IgD-negative memory B cell (primary cell): ENCODE results near the gene TADA3. TPM values are rescaled to one million over a fixed set of nuclear protein-coding genes. Genes with fewer than 3 reads are reported as not detected.

Source experiments
- H3K27ac Mint-ChIP-seq, 3 donors: one replicate each; pipeline ENCODE4 v1.8.0; 2020 to 2022; ENCODE audit warnings: mild to moderate bottlenecking in 3 of 3, mixed read lengths in 3 of 3, moderate library complexity in 1 of 3
- H3K27me3 Mint-ChIP-seq: one replicate; pipeline ENCODE4 v1.8.0; 2021; ENCODE audit warnings: mixed read lengths
- H3K36me3 Mint-ChIP-seq: one replicate; pipeline ENCODE4 v1.8.0; 2020; ENCODE audit warnings: mild to moderate bottlenecking, mixed read lengths
- H3K4me1 Mint-ChIP-seq, 3 donors: one replicate each; pipeline ENCODE4 v1.8.0; 2020 to 2022; ENCODE audit warnings: mixed read lengths in 3 of 3, mild to moderate bottlenecking in 1 of 3
- H3K4me3 Mint-ChIP-seq, 4 donors: one replicate each; pipeline ENCODE4 v1.8.0; 2020 to 2022; ENCODE audit warnings: mild to moderate bottlenecking in 4 of 4, mixed read lengths in 4 of 4, moderate library complexity in 3 of 4
- H3K9me3 Mint-ChIP-seq, 3 donors: one replicate each; pipeline ENCODE4 v1.8.0; 2020 to 2021; ENCODE audit warnings: mixed read lengths in 3 of 3, mild to moderate bottlenecking in 1 of 3
- polyA plus RNA-seq: library from polyadenylated mRNA; unstranded; fragments of 300-500 nt; fragmentation: Illumina TruSeq; gene quantifications from one replicate; pipeline ENCODE4 v1.2.3, GENCODE V29; 2021

The TADA3 gene, protein sequence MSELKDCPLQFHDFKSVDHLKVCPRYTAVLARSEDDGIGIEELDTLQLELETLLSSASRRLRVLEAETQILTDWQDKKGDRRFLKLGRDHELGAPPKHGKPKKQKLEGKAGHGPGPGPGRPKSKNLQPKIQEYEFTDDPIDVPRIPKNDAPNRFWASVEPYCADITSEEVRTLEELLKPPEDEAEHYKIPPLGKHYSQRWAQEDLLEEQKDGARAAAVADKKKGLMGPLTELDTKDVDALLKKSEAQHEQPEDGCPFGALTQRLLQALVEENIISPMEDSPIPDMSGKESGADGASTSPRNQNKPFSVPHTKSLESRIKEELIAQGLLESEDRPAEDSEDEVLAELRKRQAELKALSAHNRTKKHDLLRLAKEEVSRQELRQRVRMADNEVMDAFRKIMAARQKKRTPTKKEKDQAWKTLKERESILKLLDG
- 52.6 TPM for polyA plus RNA-seq

DNA sequence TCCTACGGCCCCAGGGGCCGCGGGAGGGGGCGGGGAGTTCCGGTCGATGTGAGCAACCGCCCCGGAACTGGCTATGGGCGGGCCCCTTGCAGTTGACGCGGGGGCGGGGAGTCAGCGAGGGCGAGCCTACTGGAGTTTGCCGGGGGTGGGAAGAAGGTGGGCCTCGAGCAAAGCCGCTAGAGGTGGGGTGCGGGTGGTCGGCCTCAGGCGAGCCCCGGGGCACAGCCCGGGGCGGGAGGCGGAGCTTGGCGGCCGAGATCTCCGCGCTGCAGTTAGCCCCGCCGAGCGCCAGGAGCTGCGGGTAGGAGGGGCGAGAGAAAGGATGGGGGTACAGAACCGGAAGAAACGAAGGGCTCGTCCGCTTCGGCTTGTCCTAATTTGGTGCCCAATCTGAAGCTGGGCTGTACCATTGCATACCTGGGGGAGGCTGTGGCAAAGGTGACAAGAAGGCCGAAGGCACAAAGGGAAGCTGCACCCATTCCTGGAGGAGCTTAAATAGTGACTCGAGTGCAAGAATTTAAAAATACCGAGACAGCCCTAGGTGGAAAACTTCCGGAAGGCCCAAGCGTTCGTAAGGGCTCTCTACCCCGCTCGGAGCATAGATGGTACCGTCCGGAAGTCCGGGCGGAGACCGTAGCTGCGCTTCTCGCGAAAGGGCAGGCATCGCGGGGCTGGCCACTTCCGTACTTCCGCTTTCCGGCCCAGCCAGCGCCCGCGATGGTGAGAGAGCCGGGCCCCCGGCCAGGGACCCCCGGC is at the start of gene TADA3, which contains the start of gene ARPC4:
Gene TADA3, minus strand, starts transcription at position 69 of the 756 bp plus-strand sequence. CDS start 1,007 bp downstream, outside the sequence.
Gene ARPC4, plus strand, starts transcription at position 678 of the 756 bp plus-strand sequence. Its CDS starts 40 bp downstream, at position 718.
- Mint-ChIP-seq H3K27me3 (no peaks in the 10 kb centered on the region), H3K9me3 (no peaks in the 10 kb centered on the region), H3K27ac (peak within 1 kb of the TSS; percentile 75 to 99 (median 97)), H3K4me3 (peak within 1 kb of the TSS; percentile 78 to 97 (median 96)), H3K4me1 (peaks cover 24 to 45% (median 40%) of the 10 kb centered on the region in 3 donors), H3K36me3 (peaks cover 11% of the 10 kb centered on the region)

DNA sequence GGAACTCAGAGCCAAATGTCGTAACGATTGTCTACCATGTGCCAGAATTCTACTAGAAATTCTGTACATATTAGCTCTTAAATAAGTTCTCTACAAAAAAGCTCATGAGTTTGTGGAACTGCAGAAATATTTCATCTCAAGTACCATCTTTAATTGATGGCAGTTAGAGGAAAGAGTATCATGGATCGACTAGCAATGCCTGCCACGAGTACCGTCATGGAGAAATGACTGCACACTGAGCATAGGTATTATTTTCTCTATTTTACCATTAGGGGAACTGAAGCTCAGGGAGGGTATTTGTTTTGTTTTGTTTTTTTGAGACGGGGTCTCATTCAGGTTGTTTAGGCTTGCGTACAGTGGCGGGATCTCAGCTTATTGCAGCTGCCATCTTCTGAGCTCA is 48.7 kb upstream of the TADA3 start:
- Mint-ChIP-seq H3K36me3 (no peaks in the 10 kb centered on the region), H3K27me3 (no peaks in the 10 kb centered on the region), H3K4me3 (peak overlapping the region in 2 of 4 donors; percentile 32 to 99), H3K27ac (no peak overlapping the region), H3K4me1 (peaks cover 6 to 13% (median 9%) of the 10 kb centered on the region in 3 donors), H3K9me3 (no peaks in the 10 kb centered on the region)

DNA sequence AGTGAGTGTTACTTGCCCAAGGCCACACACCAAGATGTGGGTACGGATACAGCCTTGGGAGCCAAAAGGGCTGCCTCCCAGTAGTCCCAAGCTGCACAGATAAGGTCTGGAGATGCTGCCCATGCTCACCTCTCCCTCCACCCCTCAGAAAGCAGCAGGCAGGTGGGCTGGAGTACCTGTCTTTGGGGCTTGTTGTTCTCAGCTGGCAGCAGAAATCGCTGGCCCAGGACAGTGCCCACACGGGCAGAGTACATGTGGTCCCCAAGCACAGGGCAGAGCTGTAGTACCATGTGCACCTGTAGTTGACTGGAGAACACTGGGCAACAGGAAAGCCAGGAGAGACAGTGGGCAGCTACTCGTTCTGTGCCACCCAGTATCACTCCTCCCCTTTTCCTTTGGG is 46.6 kb upstream of the TADA3 start:
- H3K9me3 Mint-ChIP-seq, result no peaks in the 10 kb centered on the region
- H3K27ac Mint-ChIP-seq, result no peak overlapping the region
- H3K4me3 Mint-ChIP-seq, result peak overlapping the region in 1 of 4 donors; percentile 63
- H3K4me1 Mint-ChIP-seq, result peaks cover 5 to 8% (median 7%) of the 10 kb centered on the region in 3 donors
- no peaks in the 10 kb centered on the region for H3K36me3 Mint-ChIP-seq
- H3K27me3 Mint-ChIP-seq, result no peaks in the 10 kb centered on the region

DNA sequence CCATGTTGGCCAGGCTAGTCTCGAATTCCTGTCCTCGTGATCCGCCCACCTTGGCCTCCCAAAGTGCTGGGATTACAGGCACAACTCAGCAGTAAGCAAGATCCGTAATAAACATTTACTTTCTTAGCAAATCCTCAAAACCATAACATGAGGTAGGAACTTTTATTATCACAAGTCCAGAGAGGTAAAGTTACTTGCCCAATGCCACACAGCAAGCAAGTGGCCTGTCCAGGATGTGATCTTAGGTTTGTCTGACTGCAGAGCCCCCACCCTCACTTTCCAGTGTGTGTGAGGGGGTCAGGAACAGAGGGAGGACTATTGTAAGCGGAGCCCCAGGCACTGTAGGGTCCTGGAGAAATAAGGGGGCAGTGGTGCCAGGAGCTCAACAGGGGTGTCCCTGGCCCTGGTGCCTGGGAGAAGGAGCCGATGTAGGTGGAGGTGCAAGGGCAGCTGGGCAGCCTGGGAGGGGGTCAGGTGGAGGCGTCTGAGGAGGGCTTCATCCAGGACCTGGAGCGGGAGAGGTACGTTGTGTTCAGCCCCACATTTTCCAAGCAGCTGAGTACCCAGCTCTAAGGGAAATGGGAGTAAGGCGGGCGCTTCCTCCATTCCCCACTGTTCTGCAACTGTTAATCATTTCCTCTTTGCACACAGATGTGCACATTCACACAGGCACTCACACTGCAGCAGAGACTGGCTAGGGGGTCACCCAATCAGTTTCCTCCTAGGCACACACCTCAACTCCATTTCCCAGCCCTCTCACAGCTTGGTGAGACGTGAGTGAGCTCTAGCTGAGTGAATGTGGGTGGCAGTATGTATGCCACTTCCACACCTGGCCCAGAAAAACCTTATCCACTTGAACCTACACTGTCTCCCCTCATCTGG is 45.7 kb upstream of the TADA3 start:
- Mint-ChIP-seq H3K27ac (no peak overlapping the region), H3K9me3 (no peaks in the 10 kb centered on the region), H3K4me1 (peaks cover 5 to 7% (median 5%) of the 10 kb centered on the region in 3 donors), H3K36me3 (no peaks in the 10 kb centered on the region), H3K4me3 (peak overlapping the region in 1 of 4 donors; percentile 63), H3K27me3 (no peaks in the 10 kb centered on the region)

DNA sequence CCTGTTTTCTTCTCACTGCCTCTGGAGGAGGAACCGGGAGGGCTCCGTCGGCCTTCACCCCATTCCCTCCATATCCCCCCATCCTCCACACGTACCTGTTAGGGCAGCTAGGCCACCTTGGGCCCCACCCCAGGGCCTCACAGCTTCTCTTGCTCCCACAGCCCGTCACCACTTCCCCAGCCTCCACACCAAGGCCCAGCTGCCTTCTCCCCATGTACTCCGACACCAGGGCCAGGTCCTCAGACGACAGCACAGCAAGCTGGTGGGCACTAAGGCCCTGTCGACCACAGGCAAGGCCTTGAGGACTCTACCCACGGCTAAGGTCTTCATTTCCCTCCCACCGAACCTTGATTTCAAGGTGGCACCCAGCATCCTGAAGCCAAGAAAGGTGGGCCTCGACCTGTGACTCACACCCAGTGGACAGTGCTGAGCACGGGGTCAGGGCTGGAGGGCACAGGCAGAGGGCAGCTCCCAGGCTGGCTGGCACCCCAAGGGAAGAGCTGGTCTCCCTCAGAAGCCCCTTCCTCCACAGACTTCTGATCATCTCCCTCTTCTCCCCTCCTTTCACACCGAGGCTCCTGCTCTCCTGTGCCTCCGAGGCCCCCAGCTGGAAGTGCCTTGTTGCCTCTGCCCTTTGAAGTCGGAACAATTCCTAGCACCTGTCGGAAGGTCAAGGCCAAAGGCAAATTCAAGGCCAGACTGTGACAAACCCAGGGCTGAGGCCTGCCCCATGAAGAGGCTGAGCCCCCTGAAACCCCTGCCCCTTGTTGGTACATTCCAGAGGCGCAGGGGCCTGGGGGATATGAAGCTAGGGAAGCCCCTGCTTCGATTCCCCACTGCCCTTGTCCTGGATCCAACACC is 42.5 kb upstream of the TADA3 start:
- H3K27ac Mint-ChIP-seq, result no peak overlapping the region
- H3K9me3 Mint-ChIP-seq, result no peaks in the 10 kb centered on the region
- H3K4me1 Mint-ChIP-seq, result peaks cover 0 to 3% (median 2%) of the 10 kb centered on the region in 3 donors
- H3K36me3 Mint-ChIP-seq, result no peaks in the 10 kb centered on the region
- H3K27me3 Mint-ChIP-seq, result no peaks in the 10 kb centered on the region
- no peak overlapping the region for H3K4me3 Mint-ChIP-seq

DNA sequence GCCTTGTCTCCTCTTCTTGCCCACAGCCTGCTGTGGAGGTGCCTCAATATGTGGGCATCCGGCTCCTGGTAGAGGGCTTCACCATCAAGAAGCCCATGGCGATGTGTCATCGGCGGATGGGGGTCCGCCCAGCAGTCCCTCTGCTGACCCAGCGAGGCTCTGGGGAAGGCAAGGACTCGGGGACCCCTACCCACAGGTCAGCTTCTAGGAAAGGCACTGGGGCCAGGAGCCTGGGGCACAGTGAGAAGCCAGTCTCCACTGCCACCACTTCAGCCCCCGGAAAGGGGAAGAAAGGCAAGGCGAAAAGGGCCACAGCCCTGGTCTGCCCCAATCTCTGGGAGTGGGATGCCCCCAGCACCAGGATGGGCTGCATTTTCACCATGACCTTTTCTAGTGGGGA is 40.8 kb upstream of the TADA3 start:
- Mint-ChIP-seq H3K27ac (no peak overlapping the region), H3K4me1 (peaks cover 0 to 3% (median 2%) of the 10 kb centered on the region in 3 donors), H3K9me3 (no peaks in the 10 kb centered on the region), H3K27me3 (no peaks in the 10 kb centered on the region), H3K36me3 (no peaks in the 10 kb centered on the region), H3K4me3 (no peak overlapping the region)

DNA sequence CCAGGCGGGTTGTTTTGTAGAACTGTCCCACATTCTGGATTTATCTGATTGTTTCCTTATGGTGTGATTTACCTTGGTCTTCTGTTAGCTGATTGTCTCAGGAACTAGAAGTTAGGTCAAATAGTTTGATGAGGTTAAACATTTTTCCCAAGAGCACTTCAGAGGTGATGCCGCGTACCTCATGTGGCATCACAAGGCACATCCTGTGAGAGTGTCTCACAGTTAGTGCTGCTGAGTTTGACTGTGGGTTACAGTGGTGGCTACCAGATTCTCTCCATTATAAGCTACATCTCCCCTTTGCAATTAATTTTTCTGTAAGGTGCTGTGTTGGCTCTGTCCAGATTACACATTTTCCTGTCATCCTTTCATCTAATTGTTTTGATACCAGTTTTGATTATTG is 39.0 kb upstream of the TADA3 start:
- H3K9me3 Mint-ChIP-seq, result no peaks in the 10 kb centered on the region
- peaks cover 0 to 3% (median 2%) of the 10 kb centered on the region in 3 donors for H3K4me1 Mint-ChIP-seq
- H3K36me3 Mint-ChIP-seq, result no peaks in the 10 kb centered on the region
- H3K4me3 Mint-ChIP-seq, result no peak overlapping the region
- no peaks in the 10 kb centered on the region for H3K27me3 Mint-ChIP-seq
- H3K27ac Mint-ChIP-seq, result peak overlapping the region in 1 of 3 donors; percentile 62

DNA sequence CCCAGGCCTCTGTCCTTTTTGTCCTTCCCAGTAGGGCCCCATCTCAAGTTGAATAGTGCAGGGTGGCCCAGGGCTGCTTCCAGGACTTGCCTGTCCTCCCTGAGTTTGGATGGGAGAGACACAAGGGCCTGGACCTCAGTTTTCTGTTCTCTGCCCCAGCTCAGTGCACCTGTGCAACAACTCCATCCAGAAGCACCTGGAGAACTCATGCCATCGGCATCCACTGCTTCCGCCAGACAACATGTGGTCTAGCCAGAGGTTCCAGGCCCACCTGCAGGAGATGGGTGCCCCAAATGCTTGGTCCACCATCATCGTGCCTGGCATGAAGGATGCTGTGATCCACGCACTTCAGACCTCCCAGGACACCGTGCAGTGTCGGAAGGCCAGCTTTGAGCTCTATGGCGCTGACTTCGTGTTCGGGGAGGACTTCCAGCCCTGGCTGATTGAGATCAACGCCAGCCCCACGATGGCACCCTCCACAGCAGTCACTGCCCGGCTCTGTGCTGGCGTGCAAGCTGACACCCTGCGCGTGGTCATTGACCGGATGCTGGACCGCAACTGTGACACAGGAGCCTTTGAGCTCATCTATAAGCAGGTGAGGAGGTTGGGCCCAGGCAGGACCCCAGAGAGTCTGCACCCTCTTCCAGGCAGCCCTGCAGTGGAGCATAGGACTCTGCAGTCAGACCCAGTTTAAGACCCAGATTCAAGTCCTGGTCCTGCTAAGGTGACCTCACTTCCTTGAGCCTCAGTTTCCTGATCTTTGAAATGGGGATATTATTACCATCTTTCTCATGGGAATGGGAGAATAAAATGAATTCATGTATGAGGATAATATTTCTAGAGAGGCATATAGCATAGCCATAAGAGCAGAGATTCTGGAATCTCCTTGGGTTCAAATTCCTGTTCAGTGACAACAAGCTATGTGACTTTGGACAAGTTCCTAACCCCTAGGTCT is 36.8 kb upstream of the TADA3 start:
- Mint-ChIP-seq H3K27me3 (no peaks in the 10 kb centered on the region), H3K9me3 (no peaks in the 10 kb centered on the region), H3K27ac (no peak overlapping the region), H3K4me1 (peaks cover 0 to 3% (median 0%) of the 10 kb centered on the region in 3 donors), H3K4me3 (no peak overlapping the region), H3K36me3 (no peaks in the 10 kb centered on the region)

DNA sequence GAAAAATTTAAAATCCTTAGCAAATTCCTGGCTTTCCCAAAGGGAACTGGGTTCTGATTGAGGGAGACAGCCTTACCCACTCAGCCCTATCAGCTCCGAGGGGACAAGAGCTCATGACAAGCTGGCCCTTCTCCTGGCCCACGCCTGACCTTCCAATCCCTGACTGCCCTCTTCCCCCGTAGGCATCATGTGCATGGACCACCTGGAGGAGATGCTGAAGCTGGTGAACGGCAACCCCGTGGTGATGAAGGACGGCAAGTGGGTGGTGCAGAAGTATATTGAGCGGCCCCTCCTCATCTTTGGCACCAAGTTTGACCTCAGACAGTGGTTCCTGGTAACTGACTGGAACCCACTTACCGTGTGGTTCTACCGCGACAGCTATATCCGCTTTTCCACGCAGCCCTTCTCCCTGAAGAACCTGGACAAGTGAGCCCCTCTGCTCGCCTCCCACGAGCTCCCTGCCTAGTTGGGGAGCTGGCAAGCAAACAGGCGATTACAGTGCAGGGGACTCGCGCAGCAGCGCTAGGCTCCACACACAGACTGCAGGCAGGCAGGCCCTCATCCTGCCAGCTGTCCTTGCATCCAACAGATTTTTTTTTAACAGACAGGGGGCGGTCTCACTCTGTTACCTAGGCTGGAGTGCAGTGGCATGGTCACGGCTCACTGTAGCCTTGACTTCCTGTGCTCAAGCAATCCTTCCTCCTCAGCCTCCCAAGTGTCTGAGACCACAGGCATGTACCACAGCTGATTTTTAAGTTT is 34.7 kb upstream of the TADA3 start:
- no peaks in the 10 kb centered on the region for H3K27me3 Mint-ChIP-seq
- no peaks in the 10 kb centered on the region for H3K36me3 Mint-ChIP-seq
- H3K4me3 Mint-ChIP-seq, result no peak overlapping the region
- peaks cover 0 to 3% (median 0%) of the 10 kb centered on the region in 3 donors for H3K4me1 Mint-ChIP-seq
- no peak overlapping the region for H3K27ac Mint-ChIP-seq
- no peaks in the 10 kb centered on the region for H3K9me3 Mint-ChIP-seq

DNA sequence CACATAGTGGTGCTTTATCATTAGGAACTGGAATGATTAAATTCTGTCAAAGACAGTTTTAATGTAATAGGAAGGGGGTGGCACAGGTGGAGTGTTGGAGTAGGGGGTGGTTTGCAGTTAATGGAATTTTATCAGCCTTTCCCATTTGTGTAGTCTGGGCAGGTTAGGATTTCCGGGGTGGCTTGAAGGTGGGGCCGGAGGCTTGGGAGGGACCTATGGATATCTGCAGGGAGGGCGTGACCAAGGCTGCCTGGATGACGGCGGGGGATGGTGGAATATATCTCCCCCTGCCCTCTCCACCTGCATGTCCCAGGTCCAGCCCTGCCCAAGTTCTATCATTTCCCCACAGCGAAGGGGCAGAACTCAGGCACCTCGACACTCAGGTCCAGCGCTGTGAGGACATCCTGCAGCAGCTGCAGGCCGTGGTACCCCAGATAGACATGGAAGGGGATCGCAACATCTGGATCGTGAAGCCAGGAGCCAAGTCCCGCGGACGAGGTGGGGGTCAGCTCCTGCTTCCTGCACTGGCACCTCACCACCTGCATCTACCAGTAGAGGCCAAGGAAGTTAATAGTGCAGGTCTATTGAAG is 33.3 kb upstream of the TADA3 start:
- Mint-ChIP-seq H3K4me1 (no peaks in the 10 kb centered on the region), H3K27ac (no peak overlapping the region), H3K27me3 (no peaks in the 10 kb centered on the region), H3K4me3 (no peak overlapping the region), H3K36me3 (no peaks in the 10 kb centered on the region), H3K9me3 (no peaks in the 10 kb centered on the region)

DNA sequence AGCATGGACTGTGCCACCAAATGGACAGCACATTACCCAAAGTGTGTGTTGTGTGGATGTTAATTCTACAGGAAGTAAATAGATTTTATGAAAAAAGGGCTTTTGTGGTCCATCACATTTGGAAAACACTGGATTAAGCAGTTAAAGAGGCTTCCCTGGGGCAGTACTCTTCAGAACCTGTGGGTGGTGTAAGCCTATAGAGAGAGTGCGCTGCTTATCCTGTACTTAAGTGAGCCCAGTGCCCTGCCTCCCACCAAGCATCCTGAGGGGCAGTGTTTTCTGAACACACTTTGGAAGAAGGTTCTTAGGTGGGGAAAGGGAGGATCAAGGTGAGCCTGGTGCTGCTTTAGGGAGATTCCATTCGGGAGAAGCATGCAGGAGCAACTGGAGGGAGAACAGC is 28.7 kb upstream of the TADA3 start:
- H3K4me3 Mint-ChIP-seq, result no peak overlapping the region
- H3K27me3 Mint-ChIP-seq, result no peaks in the 10 kb centered on the region
- H3K9me3 Mint-ChIP-seq, result no peaks in the 10 kb centered on the region
- no peaks in the 10 kb centered on the region for H3K36me3 Mint-ChIP-seq
- no peaks in the 10 kb centered on the region for H3K4me1 Mint-ChIP-seq
- H3K27ac Mint-ChIP-seq, result peak overlapping the region in 1 of 3 donors; percentile 71

DNA sequence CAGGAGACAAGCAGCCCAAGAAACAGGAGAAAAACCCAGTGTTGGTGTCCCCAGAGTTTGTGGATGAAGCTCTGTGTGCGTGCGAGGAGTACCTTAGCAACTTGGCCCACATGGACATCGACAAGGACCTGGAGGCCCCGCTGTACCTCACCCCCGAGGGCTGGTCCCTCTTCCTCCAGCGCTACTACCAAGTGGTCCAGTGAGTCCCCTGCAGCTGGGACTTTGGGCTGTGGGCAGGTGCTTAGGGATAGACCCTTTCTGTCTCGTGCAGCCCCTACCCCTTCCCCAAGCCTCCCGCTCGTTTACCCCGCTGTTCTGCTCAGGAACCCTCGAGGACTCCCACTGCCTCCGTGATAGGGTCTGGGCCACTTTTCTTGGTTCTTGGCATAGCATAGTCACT is 28.3 kb upstream of the TADA3 start:
- no peaks in the 10 kb centered on the region for H3K36me3 Mint-ChIP-seq
- H3K9me3 Mint-ChIP-seq, result no peaks in the 10 kb centered on the region
- no peak overlapping the region for H3K4me3 Mint-ChIP-seq
- no peak overlapping the region for H3K27ac Mint-ChIP-seq
- H3K27me3 Mint-ChIP-seq, result no peaks in the 10 kb centered on the region
- no peaks in the 10 kb centered on the region for H3K4me1 Mint-ChIP-seq
